Endothelial cell of coronary artery (primary cell): ENCODE results near the gene ZNF496. TPM values are rescaled to one million over a fixed set of nuclear protein-coding genes. Genes with fewer than 3 reads are reported as not detected.

ENCODE experiments used
- total RNA-seq: library from RNA; depleted of rRNA; stranded (reverse); fragments of >200 nt; gene quantifications from 2 replicates; pipeline ENCODE4 v1.2.3, GENCODE V29; 2014

The ZNF496 gene
- 18.9 and 21.3 TPM in 2 replicates for total RNA-seq

GRCh38 chr1:247331525-247332214 is at the start of gene ZNF496:
ZNF496 (minus strand) TSS chr1:247331867; CDS start chr1:247329578, 2,289 bp downstream.

DNA sequence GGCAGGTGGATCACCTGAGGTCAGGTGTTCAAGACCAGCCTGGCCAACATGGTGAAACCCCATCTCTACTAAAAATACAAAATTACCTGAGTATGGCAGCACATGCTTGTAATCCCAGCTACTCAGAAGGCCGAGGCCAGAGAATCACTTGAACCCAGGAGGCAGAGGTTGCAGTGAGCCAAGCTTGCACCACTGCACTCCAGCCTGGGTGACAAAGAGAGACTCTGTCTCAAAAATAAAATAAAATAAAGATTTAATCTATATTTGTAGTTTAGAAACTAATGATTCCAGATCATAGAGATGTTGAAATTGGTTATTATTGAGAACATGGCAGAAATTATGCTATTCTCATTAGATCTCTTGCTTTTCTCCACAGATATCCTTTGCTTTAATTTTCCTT is 75.9 kb downstream of the ZNF496 start, which contains the start of gene VN1R5:
TSS of gene VN1R5 (plus strand) at position 301 of the 400 bp plus-strand sequence.

Other genes starting within 250 kb of the ZNF496 start
- gene ZNF669, start 227.5 kb downstream of the ZNF496 start, total RNA-seq = 9.0 and 11.7 TPM in 2 replicates
- 38.9 and 61.5 TPM in 2 replicates for gene ZNF124, start 159.8 kb downstream of the ZNF496 start, total RNA-seq
- gene VN1R5, start 75.8 kb downstream of the ZNF496 start, total RNA-seq = not detected in 2 replicates
- gene NLRP3, start 84.3 kb upstream of the ZNF496 start, total RNA-seq = under 0.01 TPM in 1 of 2 replicates, not detected in the other
- not detected in 2 replicates for gene OR2B11, start 126.2 kb upstream of the ZNF496 start, total RNA-seq
- not detected in 2 replicates for gene OR2C3, start 204.6 kb upstream of the ZNF496 start, total RNA-seq
- gene GCSAML, start 217.3 kb upstream of the ZNF496 start, total RNA-seq = not detected in 2 replicates